Measurements from ENCODE around the gene DNM3.

Gene DNM3

GRCh38 chr1:171941920-171942319 is 100.6 kb downstream of the DNM3 start (continued):
- no peak for TF ChIP-seq ZNF529 (tag by site-specific recombination; IDR thresholded peaks at IDR 0.05; ENCODE audit: insufficient replicate concordance)
- no peak for TF ChIP-seq ZNF221 (tag by site-specific recombination; IDR thresholded peaks at IDR 0.05; ENCODE audit: borderline replicate concordance)
- no peak for TF ChIP-seq OVOL3 (tag by site-specific recombination; IDR thresholded peaks at IDR 0.05)
- TF ChIP-seq WT1 (tag by site-specific recombination; IDR thresholded peaks at IDR 0.05): no peak

- Histone ChIP-seq H3K4me3 (ENCODE audit: low read depth, low read length) (no peak overlapping the region), H3K9me3 (ENCODE audit: control insufficient read depth, insufficient read depth, low read depth, low read length) (no peaks in the 10 kb centered on the region), H3K27ac (ENCODE audit: extremely low read depth, low read depth, low read length) (no peak overlapping the region), H3K4me1 (ENCODE audit: control insufficient read depth, insufficient read depth, low read length) (no peaks in the 10 kb centered on the region), H3K36me3 (ENCODE audit: control insufficient read depth in 2 of 2, insufficient read depth in 1 of 2, low read length in 2 of 2) (no peaks in the 10 kb centered on the region)
- ChIA-PET POLR2A (no interaction called here), CTCF (interaction anchor here (0.7 to 2.1 kb wide), 2 partner anchors 15 to 410 kb away, joined by 3 to 10 read pairs; no protein-coding TSS in a partner anchor)
- TF ChIP-seq ZNF555 (tag by site-specific recombination; conservative IDR thresholded peaks at IDR 0.05) (peak; percentile 73), ZNF394 (tag by site-specific recombination; IDR thresholded peaks at IDR 0.05; ENCODE audit: borderline replicate concordance) (peak; percentile 84; the same call in 1 of the 2 replicates), ZNF664 (tag by site-specific recombination; IDR thresholded peaks at IDR 0.05) (0 out of 2 replicates have a peak, but pooled peaks have one; percentile 16), ZNF510 (tag by site-specific recombination; IDR thresholded peaks at IDR 0.05; ENCODE audit: insufficient replicate concordance) (peak; percentile 33), SETDB1 (IDR thresholded peaks at IDR 0.05; ENCODE audit: insufficient read length, low read length) (no peak), REST (tag by site-specific recombination; IDR thresholded peaks at IDR 0.05) (peak; percentile 46; the same call in 1 of the 2 replicates), ZNF518A (tag by site-specific recombination; conservative IDR thresholded peaks at IDR 0.05; ENCODE audit: low read depth) (peak; percentile 80), ZNF140 (tag by site-specific recombination; IDR thresholded peaks at IDR 0.05) (peak; percentile 47; the same call in 1 of the 2 replicates), ZBTB11 (tag by site-specific recombination; conservative IDR thresholded peaks at IDR 0.05; ENCODE audit: low read depth) (peak; percentile 55; the same call in 1 of the 2 replicates), ZNF426 (tag by site-specific recombination; IDR thresholded peaks at IDR 0.05) (peak; percentile 82), ZNF184 (tag by site-specific recombination; IDR thresholded peaks at IDR 0.05) (no peak), ZNF623 (tag by site-specific recombination; IDR thresholded peaks at IDR 0.05) (peak; percentile 60), ZNF654 (tag by site-specific recombination; IDR thresholded peaks at IDR 0.05; ENCODE audit: low read depth) (peak; percentile 18; the same call in 1 of the 2 replicates), ZNF280D (tag by site-specific recombination; IDR thresholded peaks at IDR 0.05) (no peak)
Observed at GRCh38 chr1:171943973-171944561, 102.8 kb downstream of the DNM3 start.
